Hematopoietic multipotent progenitor cell treated with erythropoietin and hydrocortisone succinate and interleukin-3 and kit ligand, for 15 days (in vitro differentiated cells): ENCODE results near the gene MAGI3.
"Not testable (repeated sequence)": the region's sequence is repeated elsewhere in the genome, so short reads cannot be mapped to it uniquely, and the experiment has no call there.

Experiments
- DNase-seq: peaks from one replicate; pipeline ENCODE4 v3.0.0-alpha.2; 2015; ENCODE audit warnings: low spot score

Gene MAGI3

DNA sequence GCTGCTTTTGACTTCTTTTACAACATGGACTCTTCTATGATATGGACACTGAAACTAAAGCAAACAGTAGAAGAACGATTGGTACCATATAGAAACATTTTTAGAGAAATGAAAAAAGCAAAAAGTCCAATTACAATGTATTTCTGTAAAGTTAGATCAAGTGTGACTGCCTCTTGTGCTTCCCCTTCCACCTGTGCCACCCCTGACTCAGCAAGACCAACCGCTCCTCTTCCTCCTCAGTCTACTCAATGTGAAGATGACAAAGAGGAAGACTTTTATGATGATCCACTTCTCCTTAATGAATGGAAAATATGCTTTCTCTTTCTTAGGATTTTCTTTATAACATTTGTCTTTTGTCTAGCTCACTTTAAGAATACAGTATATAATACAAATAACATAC lies 302.0 kb downstream of the MAGI3 start:
- DNase-seq = no peak

DNA sequence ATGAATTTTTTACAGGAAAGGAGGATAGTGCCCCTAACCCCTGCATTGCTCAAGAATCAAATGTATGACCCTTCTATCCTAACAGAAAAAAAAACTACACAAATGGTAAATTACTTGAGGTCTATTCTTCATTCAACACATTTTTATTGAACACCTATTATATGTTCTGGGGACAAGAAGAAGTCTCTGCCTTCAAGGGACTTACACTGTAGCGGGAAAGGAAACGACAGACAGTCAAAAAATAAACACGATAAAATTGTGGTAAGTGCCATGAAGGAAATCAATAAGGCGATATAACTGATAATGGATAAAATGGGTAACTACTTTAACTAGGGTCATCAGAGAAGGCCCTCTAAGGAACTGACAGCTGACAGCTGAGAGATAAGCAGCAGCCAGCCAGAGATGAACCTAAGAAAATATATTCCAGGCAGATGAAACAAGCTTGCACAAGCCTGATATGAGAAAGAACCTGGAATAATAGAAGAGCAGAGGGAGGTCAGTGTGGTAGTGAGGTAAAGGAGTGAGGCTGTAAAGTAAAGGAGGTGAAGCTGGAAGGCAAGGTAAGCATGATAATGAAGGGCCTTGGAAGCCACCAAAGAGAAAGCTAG lies 302.6 kb downstream of the MAGI3 start:
- DNase-seq = peak; percentile 23

DNA sequence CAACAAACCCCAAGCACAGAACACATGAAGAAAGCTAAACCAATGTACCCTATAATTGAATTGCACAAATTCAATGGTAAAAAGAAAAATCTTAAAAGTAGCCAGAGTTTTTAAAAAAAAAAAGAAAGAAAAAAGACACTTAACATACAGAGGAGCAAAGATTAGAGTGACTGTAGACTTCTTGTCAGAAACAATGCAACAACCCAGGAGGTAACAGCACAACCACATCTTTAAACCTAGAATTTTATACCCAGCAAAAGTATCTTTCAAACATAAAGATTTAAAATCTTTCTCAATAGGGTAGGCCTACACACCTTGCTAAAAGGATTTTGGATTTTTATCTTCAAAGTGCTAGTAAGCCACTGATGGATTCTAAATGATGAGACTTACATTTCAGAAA lies 304.6 kb downstream of the MAGI3 start:
- no peak for DNase-seq

DNA sequence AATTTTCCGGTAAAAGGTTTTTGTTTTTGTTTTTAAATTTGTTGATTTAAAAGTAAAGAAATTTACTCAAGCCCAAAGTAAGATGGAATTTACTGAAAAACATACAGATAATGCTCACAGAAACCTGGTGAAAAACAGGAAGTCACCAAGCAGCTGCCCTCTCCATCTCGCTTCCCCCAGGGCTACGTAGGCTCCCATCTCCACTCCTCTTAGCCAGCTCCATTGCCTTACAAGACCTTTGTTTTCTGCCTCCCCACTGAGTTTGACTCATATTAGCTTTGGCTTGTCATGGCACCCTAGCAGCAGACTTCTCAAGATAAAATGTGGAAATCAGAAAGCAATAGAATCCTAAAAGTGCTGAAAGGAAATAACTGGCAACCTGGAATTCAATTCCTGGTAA lies 311.1 kb downstream of the MAGI3 start:
- DNase-seq = no peak

DNA sequence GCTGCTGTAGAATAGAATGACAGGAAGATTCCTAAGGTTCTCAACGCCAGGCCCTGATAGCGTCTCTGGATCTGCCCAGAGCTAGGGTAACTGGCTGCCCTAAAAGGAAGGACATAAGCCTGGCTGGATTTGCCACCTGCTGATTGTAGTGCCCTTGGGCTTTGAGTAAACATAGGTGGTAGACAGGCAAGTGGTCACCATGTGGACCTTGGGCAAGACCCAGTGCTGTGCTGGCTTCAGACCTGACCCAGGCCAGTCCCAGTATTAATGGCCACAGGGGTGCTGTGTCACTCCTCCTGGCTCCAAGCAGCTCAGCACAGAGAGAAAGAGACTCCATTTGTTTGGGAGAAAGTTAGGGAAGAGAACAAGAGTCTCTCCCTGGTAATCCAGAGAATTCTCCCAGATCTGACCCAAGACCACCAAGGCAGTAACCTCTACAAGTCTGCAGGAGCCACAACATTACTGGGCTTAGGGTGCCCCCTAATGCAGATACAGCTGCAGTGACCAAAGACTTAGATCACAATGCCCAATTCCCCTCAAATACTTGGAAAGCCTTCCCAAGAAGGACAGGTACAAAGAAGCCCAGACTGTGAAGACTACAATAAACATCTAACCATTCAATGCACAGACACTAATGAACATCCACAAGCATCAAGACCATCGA lies 324.4 kb downstream of the MAGI3 start:
- DNase-seq = no peak

DNA sequence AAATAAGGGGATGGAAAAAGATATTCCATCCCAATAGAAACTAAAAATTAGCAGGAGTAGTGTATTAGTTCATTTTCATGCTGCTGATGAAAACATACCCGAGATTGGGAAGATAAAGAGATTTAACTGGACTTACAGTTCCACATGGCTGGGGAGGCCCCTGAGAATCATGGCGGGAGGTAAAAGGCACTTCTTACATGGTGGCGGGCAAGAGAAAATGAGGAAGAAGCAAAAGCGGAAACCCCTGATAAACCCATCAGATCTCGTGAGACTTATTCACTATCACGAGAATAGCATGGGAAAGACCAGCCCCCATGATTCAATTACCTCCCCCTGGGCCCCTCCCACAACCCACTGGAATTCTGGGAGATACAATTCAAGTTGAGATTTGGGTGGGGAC lies 327.2 kb downstream of the MAGI3 start:
- DNase-seq = not testable (repeated sequence)

DNA sequence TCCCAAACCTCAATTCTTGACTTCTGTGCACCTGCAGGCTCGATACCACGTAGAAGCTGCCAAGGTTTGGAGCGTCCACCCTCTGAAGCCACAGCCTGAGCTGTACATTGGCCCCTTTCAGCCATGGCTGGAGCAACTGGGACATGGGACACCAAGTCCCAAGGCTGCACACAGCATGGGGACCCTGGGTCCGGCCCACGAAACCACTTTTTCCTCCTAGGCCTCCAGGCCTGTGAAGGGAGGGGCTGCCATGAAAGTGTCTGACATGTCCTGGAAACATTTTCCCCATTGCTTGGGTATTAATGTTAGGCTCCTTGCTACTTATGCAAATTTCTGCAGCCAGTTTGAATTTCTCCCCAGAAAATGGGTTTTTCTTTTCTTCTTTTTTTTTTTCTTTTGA lies 328.3 kb downstream of the MAGI3 start:
- DNase-seq = not testable (repeated sequence)

DNA sequence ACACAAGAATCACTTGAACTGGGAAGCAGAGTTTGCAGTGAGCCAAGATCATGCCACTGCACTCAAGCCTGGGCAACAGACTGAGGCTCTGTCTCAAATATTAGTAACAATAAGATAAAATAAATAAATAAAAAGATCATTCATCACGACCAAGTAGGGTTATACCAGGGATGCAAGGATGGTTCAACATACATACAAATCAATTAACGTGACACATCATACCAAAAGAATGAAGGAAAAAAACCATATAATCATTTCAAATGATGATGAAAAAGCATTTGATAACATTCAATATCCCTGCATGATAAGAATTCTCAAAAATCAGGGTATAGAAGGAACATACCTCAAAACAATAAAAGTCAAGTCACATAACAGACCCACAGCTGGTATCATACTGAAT lies 330.7 kb downstream of the MAGI3 start:
- DNase-seq = no peak

DNA sequence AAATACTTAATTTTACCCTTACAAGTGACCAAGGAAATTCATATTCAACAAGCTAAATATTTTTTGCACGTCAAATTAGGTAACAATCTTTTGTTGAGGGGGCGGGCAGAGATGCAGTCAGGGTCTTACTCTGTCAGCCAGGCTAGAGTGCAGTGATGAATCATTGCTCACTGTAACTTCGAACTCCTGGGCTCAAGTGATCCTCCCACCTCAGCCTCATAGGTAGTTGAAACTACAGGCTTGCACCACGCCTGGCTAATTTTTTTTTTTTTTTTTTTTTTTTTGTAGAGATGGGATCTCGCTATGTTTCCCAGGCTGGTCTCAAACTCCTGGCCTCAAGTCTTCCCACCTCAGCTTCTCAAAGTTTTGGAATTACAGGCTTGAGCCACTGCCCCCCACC lies 342.5 kb downstream of the MAGI3 start:
- DNase-seq = no peak

DNA sequence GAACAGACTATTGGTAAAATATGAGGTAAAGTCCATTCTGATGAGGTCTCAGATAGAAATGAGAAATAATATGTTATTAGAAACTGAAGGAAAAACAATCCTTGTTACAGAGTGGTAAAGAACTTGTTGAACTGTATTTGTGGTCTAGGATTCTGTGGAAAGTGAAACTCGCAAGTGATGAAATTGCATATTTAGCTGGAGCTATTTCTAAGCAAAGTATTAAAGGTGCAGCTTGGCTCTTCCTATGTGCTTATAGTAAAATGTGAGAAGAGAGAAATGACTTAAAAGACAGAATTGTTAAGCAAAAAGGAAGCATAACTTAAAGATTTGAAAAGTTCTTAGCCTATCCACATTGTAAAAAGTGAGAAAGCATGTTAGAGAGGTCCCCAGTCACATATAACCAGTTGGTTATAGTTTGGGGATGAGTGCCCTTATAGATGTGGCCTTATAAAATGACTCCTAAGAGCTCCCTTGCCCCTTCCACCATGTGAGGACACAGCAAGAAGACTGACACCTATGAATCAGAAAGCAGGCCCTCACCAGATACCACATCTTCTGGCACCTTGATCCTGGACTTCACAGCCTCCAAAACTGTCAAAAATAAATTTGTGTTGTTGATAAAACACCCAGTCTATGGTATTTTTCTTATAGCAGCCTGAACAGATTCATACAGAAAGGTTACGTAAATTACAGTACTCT lies 344.2 kb downstream of the MAGI3 start:
- no peak for DNase-seq
